ENCODE measurements around the gene CCDC149.

The CCDC149 gene

DNA sequence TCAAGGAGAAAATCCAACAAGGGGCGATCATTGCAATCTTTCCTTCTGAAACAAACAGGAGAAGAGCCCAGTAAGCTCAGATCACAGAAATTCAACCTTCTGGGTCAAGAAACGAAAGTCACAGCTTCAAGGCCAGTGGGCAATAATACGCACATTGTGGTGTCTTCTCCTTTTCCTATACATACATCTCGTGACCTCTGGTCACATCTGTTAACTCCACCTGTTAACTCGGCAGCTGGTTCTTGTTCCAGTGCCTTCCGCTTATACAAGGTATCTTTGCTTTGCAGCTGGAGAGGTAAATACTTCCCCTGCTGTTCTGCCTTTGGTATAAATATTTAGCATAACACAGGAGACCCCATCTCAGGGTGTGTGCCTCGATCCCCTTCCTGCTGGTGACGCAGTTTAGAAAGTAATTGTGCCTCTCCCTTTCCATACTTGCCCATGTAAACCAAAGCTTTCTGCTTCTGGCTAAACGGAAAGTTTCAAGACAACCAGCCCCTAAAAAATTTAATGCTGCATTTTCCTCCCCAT is 45.0 kb downstream of the CCDC149 start:
- TF ChIP-seq, protein P1, sequence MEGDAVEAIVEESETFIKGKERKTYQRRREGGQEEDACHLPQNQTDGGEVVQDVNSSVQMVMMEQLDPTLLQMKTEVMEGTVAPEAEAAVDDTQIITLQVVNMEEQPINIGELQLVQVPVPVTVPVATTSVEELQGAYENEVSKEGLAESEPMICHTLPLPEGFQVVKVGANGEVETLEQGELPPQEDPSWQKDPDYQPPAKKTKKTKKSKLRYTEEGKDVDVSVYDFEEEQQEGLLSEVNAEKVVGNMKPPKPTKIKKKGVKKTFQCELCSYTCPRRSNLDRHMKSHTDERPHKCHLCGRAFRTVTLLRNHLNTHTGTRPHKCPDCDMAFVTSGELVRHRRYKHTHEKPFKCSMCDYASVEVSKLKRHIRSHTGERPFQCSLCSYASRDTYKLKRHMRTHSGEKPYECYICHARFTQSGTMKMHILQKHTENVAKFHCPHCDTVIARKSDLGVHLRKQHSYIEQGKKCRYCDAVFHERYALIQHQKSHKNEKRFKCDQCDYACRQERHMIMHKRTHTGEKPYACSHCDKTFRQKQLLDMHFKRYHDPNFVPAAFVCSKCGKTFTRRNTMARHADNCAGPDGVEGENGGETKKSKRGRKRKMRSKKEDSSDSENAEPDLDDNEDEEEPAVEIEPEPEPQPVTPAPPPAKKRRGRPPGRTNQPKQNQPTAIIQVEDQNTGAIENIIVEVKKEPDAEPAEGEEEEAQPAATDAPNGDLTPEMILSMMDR (IDR thresholded peaks at IDR 0.05; ENCODE audit: extremely low read depth, missing control alignments) = no peak
- DNase-seq (ENCODE audit: low spot score) = no peak

DNA sequence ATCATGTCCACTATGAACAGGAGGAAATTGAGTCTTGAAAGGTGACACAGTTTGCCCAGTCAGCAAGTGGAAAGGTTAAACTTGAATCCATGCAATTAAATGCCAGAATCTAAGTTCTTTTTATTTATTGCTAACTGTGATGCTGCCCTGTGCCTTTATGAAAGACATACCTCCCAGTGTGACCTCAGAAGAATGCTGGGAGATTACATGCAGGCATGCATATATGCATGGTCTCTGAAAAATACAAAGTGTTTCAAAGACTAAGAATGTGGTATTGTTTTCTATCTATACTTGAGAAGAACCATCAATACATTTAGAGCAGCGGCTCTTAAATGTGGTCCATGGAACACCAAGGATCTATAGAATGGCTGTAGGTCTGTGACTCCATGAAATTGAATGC is 45.6 kb downstream of the CCDC149 start:
- TF ChIP-seq, protein P1 (IDR thresholded peaks at IDR 0.05; ENCODE audit: extremely low read depth, missing control alignments) = no peak
- DNase-seq (ENCODE audit: low spot score) = no peak

DNA sequence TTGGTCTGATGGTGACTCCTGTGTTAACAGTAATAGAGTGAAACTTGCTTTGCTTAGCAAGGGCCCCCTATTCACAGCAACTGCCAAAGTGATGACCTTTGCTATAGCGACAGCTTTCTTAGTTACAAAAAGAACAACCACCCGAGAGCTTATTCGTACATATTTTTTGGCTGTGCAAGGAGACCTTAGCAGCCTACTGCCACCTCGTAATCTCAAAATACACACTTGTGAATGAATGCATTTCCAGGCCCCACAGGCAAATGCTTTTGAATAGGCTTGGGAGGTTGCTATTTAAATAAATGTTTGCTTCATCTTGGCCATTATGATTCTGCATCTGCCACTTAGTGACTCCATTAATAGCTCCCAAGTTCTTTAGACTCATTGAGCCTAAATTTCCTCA is 47.4 kb downstream of the CCDC149 start:
- DNase-seq (ENCODE audit: low spot score) = no peak

DNA sequence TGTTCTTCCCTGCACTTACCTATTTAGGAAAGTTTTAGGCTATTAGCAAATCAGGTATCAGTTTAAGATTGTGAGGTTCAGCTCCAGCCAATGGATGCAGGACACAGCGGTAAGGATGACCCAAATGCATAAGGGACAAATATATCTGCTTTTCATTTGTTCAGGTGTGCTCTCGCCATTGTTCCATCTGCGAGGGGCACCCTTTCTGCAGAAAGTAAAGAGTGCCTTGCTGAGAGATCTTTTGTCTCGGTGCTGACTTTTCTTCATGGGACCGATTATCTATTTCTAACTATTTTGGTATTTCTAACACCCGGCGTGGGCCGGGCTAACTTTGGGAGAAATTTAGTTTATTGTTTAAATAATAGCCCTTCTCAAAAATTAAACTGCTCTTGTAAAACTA is 49.0 kb downstream of the CCDC149 start:
- TF ChIP-seq, protein P1 (IDR thresholded peaks at IDR 0.05; ENCODE audit: extremely low read depth, missing control alignments) = no peak
- no peak for DNase-seq (ENCODE audit: low spot score)

More for the DNA sequence above, 47.4 kb downstream of the CCDC149 start:
- TF ChIP-seq, protein P1 (IDR thresholded peaks at IDR 0.05; ENCODE audit: extremely low read depth, missing control alignments) = no peak

DNA sequence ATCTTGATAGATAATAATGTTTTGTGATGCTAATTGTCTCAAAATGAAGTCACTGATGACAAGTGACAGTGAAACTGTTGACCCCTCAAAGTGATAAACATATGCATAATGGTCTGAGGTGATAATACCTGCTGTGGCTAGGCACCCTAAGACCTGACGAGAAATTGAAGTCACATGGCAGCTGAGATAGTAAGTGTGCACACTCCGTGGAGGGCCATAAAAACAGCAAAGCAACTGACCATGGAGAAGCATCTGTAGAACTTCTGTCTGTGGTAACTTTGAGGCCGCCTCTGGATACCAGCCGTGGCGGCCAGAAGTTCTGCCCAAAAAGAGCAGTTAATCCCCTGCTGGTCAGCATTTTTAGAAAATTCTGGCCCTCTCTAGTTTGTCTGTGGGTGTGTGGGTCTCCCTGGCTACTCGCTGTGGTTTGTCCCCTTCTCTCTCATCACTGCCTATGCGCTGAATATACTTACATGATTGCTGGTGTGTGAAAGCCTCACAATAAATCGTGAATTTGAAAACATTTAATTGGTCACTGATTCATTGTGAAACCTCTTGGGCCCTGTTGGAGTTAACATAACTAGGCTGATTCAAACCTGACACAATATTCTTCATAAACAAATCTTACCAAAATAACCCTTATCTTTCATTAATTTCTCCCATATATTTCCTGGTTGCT is 50.6 kb downstream of the CCDC149 start:
- TF ChIP-seq, protein P1 (IDR thresholded peaks at IDR 0.05; ENCODE audit: extremely low read depth, missing control alignments) = no peak
- no peak for DNase-seq (ENCODE audit: low spot score)

DNA sequence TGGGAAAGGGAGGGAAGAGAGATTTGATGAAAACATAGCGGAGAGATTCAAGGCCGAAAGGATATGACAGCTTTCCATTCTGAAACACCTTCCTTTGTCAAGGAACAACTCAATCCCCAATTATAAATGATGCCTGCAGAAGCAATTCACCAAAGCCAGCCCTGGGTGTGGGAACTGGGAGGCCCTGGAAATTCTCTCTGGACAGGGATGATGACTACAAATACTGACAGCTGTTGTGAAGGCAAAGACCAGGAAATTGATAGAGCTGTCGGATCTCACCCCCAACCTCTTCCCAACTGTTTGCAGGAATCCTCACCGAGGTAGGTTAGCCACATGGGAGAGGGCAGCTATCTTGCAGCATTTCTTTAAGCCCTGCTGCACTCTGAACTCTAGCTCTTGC is 54.3 kb downstream of the CCDC149 start:
- DNase-seq (ENCODE audit: low spot score) = no peak
- TF ChIP-seq, protein P1 (IDR thresholded peaks at IDR 0.05; ENCODE audit: extremely low read depth, missing control alignments) = no peak

DNA sequence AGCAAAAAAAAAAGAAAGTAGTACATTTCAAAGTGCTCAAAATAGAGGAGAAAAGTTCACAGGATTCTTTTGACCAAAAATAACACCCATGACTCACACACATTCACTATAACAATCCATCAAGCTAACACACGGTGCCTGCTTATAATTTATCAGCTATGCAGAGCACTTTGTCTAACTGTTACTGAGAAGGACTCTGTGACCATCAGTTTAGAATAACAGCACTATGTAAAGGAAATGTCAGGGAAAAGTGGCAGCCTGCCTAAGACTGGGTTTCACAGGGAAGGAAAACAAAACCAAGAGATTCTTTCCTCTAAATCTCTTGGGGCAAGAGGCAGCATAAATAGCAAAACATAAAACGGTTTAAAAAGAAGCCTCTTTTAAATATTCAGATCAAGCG is 54.8 kb downstream of the CCDC149 start:
- TF ChIP-seq, protein P1 (IDR thresholded peaks at IDR 0.05; ENCODE audit: extremely low read depth, missing control alignments) = no peak
- no peak for DNase-seq (ENCODE audit: low spot score)
